Activated CD8-positive, alpha-beta T cell treated with anti-CD3 and anti-CD28 coated beads, Interleukin-2, amount 10 ng/mL, durations not matched to agents 7 days and 5 days (primary cell): Measurements from ENCODE around the gene ITPA. TPM values are rescaled to one million over a fixed set of nuclear protein-coding genes. Genes with fewer than 3 reads are reported as not detected.
A peak's percentile ranks its signal among the peaks of the same experiment; 100 is the strongest.

ENCODE experiments used
- ATAC-seq: fragments of 150-1000 bp; cut with Tn5 transposase; one replicate; pipeline ENCODE4 v1.10.0; 2021; ENCODE audit warnings: moderate library complexity
- CTCF ChIA-PET: fragments of 350-600 bp; sonication (Branson Sonifier 250); formaldehyde crosslinking; loops from one replicate; lab custom pipeline; 2021; ENCODE audit warnings: antibody characterized with exemption; lab: Charles Lee
- POLR2A ChIA-PET: fragments of 350-600 bp; sonication (Branson Sonifier 250); formaldehyde crosslinking; loops from one replicate; lab custom pipeline; 2021; ENCODE audit warnings: antibody characterized with exemption; lab: Charles Lee
- DNase-seq: peaks from one replicate; pipeline ENCODE4 v3.0.0-alpha.2; 2020
- H3K27ac Mint-ChIP-seq: one replicate; pipeline ENCODE4 v1.8.0; 2021; ENCODE audit warnings: mild to moderate bottlenecking, mixed read lengths
- H3K27me3 Mint-ChIP-seq: one replicate; pipeline ENCODE4 v1.8.0; 2021; ENCODE audit warnings: low read depth, mixed read lengths
- H3K36me3 Mint-ChIP-seq: one replicate; pipeline ENCODE4 v1.8.0; 2021; ENCODE audit warnings: low read depth, mixed read lengths
- H3K4me1 Mint-ChIP-seq: one replicate; pipeline ENCODE4 v1.8.0; 2021; ENCODE audit warnings: low read depth, mixed read lengths
- H3K4me3 Mint-ChIP-seq: one replicate; pipeline ENCODE4 v1.8.0; 2021; ENCODE audit warnings: mild to moderate bottlenecking, mixed read lengths
- H3K9me3 Mint-ChIP-seq: one replicate; pipeline ENCODE4 v1.8.0; 2022; ENCODE audit warnings: mixed read lengths; ENCODE audit not compliant: insufficient read depth
- total RNA-seq, 2 experiments: library from RNA; stranded (reverse); gene quantifications; one replicate each; pipeline ENCODE4 v1.2.3, GENCODE V29; 2021

ITPA gene
- total RNA-seq, 2 experiments from 2014 or later: 53.2 to 60.7 TPM

DNA sequence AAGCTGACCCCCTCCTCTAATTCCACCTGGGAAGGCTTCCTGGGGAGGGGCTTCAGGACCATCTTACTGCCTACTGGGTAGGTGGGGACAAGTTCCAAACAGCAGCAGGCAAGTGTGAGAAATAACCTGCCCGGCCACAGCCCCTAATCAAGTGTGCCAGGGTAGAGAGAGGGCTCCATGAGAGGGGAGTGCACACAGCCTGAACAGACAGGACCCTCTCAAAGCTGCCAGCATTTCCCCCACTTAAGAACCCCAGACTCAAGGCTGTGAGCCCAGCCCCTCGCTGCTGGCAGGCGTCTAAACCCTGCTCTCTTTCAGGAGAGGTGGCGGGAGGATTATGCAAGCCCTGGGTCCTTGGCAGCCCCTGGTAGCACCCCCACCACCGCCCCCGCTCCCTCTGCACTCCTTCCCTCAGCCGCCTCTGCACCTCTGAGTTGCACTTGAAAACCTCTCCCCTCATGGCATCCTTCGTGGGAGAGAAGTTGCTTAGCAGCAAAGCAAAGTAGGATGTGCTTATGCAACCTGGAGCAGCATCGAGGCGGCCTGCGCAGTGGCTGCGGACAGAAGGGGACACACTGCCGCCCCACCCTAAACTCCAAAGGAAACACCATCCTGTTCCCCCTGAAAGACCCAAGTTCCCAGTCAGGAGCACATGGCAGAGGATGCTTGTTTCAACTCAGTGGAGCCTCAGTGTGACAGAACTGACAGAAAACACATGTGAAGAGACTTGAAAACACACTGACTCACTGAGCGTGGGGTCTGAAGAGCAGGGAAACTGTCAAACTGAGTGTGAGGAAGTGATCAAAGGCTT lies 15.3 kb upstream of the ITPA start:
- no peak overlapping the region for H3K4me3 Mint-ChIP-seq
- POLR2A ChIA-PET: interaction anchor here (2.0 kb wide), 1 partner anchor 9 kb away, joined by 9 read pairs; no protein-coding TSS in a partner anchor
- no peaks in the 10 kb centered on the region for H3K9me3 Mint-ChIP-seq
- ATAC-seq (no peak), DNase-seq (no peak)
- H3K27ac Mint-ChIP-seq: no peak overlapping the region
- H3K36me3 Mint-ChIP-seq: peaks cover 58% of the 10 kb centered on the region
- H3K4me1 Mint-ChIP-seq: no peaks in the 10 kb centered on the region
- CTCF ChIA-PET: no interaction called here
- no peaks in the 10 kb centered on the region for H3K27me3 Mint-ChIP-seq

DNA sequence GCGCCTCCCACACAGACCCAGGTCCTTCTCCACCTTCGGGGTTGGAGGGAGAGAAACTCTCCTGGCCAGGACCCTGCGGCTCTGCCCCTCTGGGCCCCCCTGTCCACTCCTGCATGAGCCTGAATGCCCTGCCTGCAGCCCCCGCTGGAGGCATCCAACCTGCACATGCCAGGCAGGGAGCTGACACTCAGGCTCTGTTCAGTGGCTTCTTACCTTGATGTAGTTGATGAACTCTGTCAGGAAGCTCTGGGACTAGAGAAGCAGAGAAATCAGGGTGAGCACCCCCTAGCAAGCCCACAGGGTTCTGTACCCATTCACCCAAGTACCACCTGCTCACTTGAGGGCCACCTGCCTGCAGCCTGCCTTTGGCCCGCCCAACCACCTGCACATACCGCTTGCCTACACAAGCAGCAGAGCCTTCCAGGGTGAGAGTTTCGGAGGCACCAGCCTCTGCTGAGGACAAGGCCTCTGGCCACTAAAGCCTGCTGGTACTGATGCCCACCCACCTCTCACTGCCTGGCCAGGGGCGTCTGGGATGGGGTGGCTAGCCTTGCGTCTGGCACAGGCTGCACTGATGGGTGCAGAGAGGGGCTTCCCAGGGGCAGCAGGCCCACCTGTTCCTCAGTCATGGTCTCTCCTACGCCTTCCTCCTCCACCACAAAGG lies 14.5 kb upstream of the ITPA start:
- Mint-ChIP-seq H3K9me3 (no peaks in the 10 kb centered on the region), H3K4me3 (no peak overlapping the region), H3K36me3 (peaks cover 65% of the 10 kb centered on the region), H3K4me1 (no peaks in the 10 kb centered on the region), H3K27ac (no peak overlapping the region), H3K27me3 (no peaks in the 10 kb centered on the region)
- CTCF ChIA-PET: no interaction called here
- DNase-seq (no peak), ATAC-seq (no peak)
- POLR2A ChIA-PET: no interaction called here

DNA sequence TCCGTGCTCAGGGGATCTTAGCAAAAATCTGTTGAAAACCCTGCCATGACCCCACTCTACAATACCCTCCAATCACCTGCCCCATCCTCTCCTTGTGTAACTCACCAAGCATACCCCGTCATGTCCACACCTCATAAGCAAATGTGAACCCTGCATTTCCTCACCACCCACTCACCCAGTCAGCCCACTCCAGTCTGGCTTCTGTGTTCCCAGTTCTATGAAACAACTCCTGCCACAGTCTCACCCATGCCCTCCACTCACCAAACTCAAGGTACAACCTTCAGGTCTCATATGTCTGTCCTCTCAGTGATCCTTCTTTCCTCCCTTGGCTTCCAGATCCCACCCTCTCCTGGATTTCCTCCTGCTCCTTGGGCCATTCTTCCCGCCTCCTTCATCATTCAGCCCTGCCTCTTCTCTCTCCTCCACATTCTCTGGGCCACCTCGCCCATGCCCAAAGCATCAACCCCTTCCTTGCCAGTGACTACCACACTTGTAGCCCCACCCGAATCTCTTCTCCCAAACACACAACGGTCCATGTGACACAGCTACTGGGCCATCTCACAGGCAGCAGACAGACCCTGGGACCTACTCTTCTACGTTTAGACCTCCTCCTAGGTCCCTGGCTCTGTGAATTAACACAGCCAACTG lies 13.6 kb upstream of the ITPA start:
- no peak for ATAC-seq
- peak overlapping the region; percentile 25 for H3K27ac Mint-ChIP-seq
- H3K9me3 Mint-ChIP-seq: no peaks in the 10 kb centered on the region
- H3K27me3 Mint-ChIP-seq: no peaks in the 10 kb centered on the region
- DNase-seq: no peak
- ChIA-PET CTCF (no interaction called here), POLR2A (interaction anchor here (1.2 kb wide), 1 partner anchor 10 kb away, joined by 4 read pairs; no protein-coding TSS in a partner anchor)
- no peak overlapping the region for H3K4me3 Mint-ChIP-seq
- H3K4me1 Mint-ChIP-seq: no peaks in the 10 kb centered on the region
- H3K36me3 Mint-ChIP-seq: peaks cover 65% of the 10 kb centered on the region

DNA sequence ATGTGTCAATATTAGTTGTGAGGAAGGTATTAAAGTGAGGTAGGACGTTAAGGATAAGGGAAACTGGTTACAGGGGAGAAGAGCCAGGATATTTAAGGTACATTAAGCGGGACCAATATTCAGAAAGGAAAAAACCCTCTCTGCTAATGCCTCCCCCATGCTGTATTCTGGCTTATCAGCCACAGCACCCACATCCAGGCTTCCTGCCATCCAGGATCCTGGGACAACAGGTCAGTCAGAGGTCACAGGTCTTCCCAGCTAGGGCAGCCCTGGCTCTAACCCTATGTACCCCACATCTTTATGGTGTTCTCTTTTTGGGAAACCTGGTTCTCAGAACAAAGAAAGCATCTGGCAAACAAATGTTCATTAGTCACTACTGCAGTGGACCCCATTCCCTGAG lies 10.1 kb upstream of the ITPA start:
- Mint-ChIP-seq H3K4me3 (no peak overlapping the region), H3K27me3 (no peaks in the 10 kb centered on the region), H3K36me3 (peaks cover 52% of the 10 kb centered on the region), H3K27ac (no peak overlapping the region), H3K4me1 (peaks cover 10% of the 10 kb centered on the region), H3K9me3 (no peaks in the 10 kb centered on the region)
- CTCF ChIA-PET: interaction anchor here (0.6 kb wide), 1 partner anchor 116 kb away, joined by 3 read pairs; no protein-coding TSS in a partner anchor
- POLR2A ChIA-PET: no interaction called here
- ATAC-seq (no peak), DNase-seq (no peak)

DNA sequence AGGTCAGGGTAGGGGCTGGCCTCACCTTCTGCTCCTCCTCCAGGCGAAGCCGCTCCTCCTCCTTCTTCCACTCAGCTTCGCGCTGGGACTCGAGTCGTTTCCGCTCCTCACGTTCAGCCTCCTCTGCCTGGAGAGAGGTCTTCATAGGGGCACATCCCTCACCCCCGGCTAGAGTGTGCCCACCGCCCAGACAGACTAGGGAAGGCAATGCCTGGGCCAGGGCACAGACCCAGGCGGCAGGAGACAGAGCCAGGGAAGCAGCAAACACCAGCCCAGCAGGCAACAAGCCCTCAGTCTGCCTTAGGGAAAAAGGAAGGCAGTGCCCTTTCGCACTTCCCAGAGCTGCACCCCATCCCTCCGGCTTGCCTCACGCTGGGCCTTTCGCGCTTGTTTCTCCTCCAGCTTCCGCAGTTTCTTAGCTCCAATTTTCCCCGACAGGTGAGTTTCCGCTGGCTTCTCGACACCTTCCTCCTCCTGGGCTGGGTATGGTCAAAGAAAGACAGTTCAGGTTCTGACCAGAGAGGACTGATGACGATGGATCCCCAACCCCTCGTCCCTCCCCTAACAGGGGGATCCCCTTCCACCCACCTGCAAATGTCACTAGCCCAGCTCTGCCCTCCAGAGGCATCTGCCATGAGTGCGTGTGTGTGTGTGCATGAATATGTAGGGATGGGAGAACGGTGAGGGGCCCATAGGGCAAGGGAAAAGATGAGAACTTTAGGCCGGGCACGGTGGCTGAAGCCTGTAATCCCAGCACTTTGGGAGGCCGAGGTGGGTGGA lies 9.1 kb upstream of the ITPA start:
- POLR2A ChIA-PET: no interaction called here
- Mint-ChIP-seq H3K9me3 (no peaks in the 10 kb centered on the region), H3K36me3 (peaks cover 49% of the 10 kb centered on the region), H3K4me3 (no peak overlapping the region), H3K4me1 (peaks cover 16% of the 10 kb centered on the region), H3K27ac (no peak overlapping the region), H3K27me3 (no peaks in the 10 kb centered on the region)
- ATAC-seq: no peak
- DNase-seq: no peak
- CTCF ChIA-PET: no interaction called here

DNA sequence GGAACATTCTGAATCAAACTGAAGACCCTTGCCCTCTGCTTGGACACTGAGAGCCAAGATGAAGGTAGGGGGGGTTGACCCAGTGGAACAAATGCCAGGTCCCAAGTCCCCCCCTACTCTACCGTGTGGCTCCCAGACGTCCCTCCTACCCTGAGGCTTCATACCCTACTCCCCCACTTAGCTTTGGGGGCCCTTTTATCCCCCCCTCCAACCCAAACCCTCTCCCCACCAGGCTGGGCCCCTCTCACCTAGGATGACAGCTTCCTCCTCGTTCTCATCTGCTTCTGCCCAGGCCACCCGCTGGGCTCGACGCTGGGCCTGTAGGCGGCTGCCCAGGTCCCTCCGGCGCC lies 6.4 kb upstream of the ITPA start:
- ChIA-PET CTCF (interaction anchor here (1.5 to 1.7 kb wide), 2 partner anchors 15 to 17 kb away, joined by 5 to 6 read pairs; no protein-coding TSS in a partner anchor), POLR2A (interaction anchor here (1.0 to 1.9 kb wide), 3 partner anchors 10 to 44 kb away, joined by 4 to 9 read pairs (median 8); partner anchors contain the start of genes FASTKD5 and UBOX5)
- Mint-ChIP-seq H3K27me3 (no peaks in the 10 kb centered on the region), H3K27ac (peak overlapping the region; percentile 96), H3K4me3 (peak overlapping the region; percentile 96), H3K4me1 (peaks cover 21% of the 10 kb centered on the region), H3K36me3 (peaks cover 32% of the 10 kb centered on the region), H3K9me3 (no peaks in the 10 kb centered on the region)
- no peak for DNase-seq
- no peak for ATAC-seq

DNA sequence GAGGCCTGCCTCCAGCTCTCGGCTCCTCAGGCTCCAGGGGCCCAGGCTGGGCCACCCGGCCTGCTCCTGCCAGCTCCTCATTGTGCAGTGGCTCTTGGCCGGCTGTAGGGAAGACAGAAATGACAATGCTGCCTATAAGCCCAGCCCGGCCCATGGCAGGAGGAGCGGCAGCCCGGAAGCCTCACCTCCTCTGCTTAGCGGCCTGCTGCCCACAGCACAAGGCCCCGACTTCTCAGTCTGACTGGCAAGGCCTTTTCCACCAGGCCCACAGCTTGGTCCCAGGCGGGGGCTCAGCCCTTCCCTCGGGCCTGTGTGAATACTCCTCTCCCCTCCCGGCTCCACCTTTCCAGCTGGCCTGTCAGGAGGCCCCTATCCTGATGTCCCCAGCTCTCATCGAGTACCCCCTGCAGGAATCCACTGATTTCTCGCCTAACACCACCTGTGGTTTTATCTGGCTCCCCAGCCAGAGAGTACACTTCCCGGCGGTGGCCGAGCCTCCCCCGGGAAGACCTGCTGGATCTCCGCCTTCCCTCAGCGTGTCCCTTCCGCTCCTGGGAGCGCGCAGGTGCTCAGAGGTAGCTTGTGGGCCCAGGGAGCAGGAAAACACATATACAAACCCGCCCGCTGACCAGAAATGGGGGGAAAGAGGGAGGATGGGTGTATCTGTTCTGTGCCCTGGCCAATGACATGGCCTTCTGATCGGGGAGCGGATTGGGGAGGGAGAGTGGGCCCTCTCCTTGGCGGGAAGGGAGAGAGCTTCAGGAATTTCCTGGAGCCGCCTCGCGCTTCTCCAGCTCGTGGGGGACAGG lies 5.8 kb upstream of the ITPA start:
- CTCF ChIA-PET: interaction anchor here (1.5 to 1.7 kb wide), 2 partner anchors 14 to 17 kb away, joined by 5 to 6 read pairs; no protein-coding TSS in a partner anchor
- peak overlapping the region; percentile 96 for H3K4me3 Mint-ChIP-seq
- H3K27me3 Mint-ChIP-seq: no peaks in the 10 kb centered on the region
- H3K4me1 Mint-ChIP-seq: peaks cover 25% of the 10 kb centered on the region
- peak overlapping the region; percentile 96 for H3K27ac Mint-ChIP-seq
- ATAC-seq (peak; percentile 34), DNase-seq (peak; percentile 44)
- peaks cover 31% of the 10 kb centered on the region for H3K36me3 Mint-ChIP-seq
- no peaks in the 10 kb centered on the region for H3K9me3 Mint-ChIP-seq
- POLR2A ChIA-PET: interaction anchor here (0.6 to 1.9 kb wide), 5 partner anchors 10 to 633 kb away, joined by 3 to 9 read pairs (median 4); partner anchors contain the start of genes FASTKD5 and UBOX5

DNA sequence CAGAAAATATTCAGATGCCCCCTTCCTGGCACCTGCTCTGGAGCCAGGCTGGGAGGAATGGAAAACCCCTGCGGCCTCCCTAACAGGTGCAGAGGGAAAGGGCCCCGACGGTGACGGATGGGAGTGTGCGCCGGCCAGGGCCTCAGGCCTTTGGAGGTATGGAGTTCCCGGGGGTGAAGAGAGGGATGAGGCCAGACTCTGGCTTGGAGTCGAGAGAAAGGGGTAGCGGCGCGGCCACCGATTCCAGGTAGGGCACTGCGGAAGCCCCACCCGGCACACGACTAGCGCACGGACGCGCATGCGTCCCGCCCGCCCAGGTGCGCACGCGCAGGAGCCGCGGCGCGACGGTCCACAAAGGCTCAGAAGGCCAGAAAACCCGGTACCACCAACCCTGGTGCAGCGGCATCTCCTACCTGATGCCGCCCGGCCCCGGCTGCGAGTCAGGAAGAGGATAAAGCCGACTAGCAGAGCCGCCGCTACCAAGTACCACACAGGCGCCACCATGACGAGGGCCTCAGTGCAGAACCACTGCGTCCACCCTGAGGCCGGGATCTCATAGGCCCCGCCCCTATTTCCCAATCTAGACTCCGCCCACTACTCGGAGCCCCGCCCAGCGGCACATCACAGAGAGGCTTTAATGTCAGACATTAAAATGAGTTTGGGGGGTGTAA lies 5.0 kb upstream of the ITPA start, which contains the start of gene DDRGK1:
Gene DDRGK1 (minus strand): TSS at position 559 of the 671 bp plus-strand sequence. CDS start 55 bp downstream, at position 504.
- POLR2A ChIA-PET: interaction anchor here (0.6 to 1.9 kb wide), 4 partner anchors 11 to 633 kb away, joined by 3 to 9 read pairs (median 6); partner anchors contain the start of genes FASTKD5 and UBOX5
- CTCF ChIA-PET: interaction anchor here (1.5 to 1.7 kb wide), 2 partner anchors 14 to 16 kb away, joined by 5 to 6 read pairs; no protein-coding TSS in a partner anchor
- peak within 1 kb of the TSS; percentile 96 for H3K27ac Mint-ChIP-seq
- peaks cover 24% of the 10 kb centered on the region for H3K36me3 Mint-ChIP-seq
- no peaks in the 10 kb centered on the region for H3K9me3 Mint-ChIP-seq
- peaks cover 30% of the 10 kb centered on the region for H3K4me1 Mint-ChIP-seq
- H3K4me3 Mint-ChIP-seq: peak within 1 kb of the TSS; percentile 96
- no peaks in the 10 kb centered on the region for H3K27me3 Mint-ChIP-seq
- ATAC-seq: peak; percentile 92
- DNase-seq: peak; percentile 93

DNA sequence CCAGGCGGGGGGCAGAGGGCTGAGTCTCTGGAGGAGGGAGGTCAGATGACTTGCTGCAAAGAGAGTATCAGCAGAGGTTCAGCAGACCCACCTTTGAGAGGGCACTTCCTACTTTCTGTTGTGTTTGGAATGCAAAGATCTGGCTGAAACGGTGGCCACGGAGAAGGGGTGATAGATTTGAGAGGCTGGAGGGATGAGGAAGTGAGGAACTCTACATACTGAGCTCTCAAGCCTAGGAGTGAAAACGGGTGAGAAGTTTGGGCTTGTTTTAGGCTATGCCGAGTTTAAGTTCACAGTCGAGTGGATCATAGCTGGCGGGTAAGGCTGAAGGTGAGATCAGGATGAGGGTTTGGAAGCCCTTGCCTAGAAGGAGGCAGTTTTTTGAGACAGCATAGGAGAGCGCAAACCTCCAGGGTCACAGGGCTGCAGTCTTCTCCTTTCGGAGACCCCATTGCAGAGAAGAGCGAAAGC lies 477 bp upstream of the ITPA start:
- DNase-seq (no peak), ATAC-seq (peak; percentile 6)
- Mint-ChIP-seq H3K9me3 (no peaks in the 10 kb centered on the region), H3K27ac (peak overlapping the region; percentile 95), H3K4me1 (peaks cover 34% of the 10 kb centered on the region), H3K36me3 (peaks cover 17% of the 10 kb centered on the region), H3K27me3 (no peaks in the 10 kb centered on the region), H3K4me3 (peak overlapping the region; percentile 83)
- POLR2A ChIA-PET: interaction anchor here (0.5 to 2.2 kb wide), 8 partner anchors 11 to 738 kb away, joined by 3 to 10 read pairs (median 3); partner anchors contain the start of genes FASTKD5, SNRPB and UBOX5
- CTCF ChIA-PET: interaction anchor here (0.9 to 2.3 kb wide), 4 partner anchors 8 to 93 kb away, joined by 3 to 11 read pairs (median 4); no protein-coding TSS in a partner anchor
